HepG2 (cell line): ENCODE data around the gene MARK2. TPM values are rescaled to one million over a fixed set of nuclear protein-coding genes. Genes with fewer than 3 reads are reported as not detected.

Source experiments
- BCL3 ChIP-seq: sonication (generic); formaldehyde crosslinking; IDR thresholded peaks from 2 replicates; pipeline ENCODE4 v1.5.1; 2020; ENCODE audit warnings: mild to moderate bottlenecking, missing genetic modification reagents, moderate library complexity
- CBX1 ChIP-seq: IDR thresholded peaks from one replicate; pipeline ENCODE4 v1.6.1; 2016; ENCODE audit warnings: antibody characterized with exemption, low read depth
- E2F5 ChIP-seq: sonication (generic); formaldehyde crosslinking; conservative IDR thresholded peaks from 2 replicates; pipeline ENCODE4 v1.4.0; 2020; ENCODE audit warnings: missing genetic modification reagents
- FOXP4 ChIP-seq: sonication (generic); formaldehyde crosslinking; IDR thresholded peaks from 2 replicates; pipeline ENCODE4 v1.4.0; 2020; ENCODE audit warnings: missing genetic modification reagents
- GLMP ChIP-seq: sonication (generic); formaldehyde crosslinking; IDR thresholded peaks from 2 replicates; pipeline ENCODE4 v1.9.0; 2021; ENCODE audit warnings: missing genetic modification reagents, mild to moderate bottlenecking, borderline replicate concordance
- HDAC2 ChIP-seq: sonication (generic); formaldehyde crosslinking; IDR thresholded peaks from 2 replicates; pipeline ENCODE4 v1.4.0; 2020; ENCODE audit warnings: missing genetic modification reagents
- NAIF1 ChIP-seq: sonication (generic); formaldehyde crosslinking; IDR thresholded peaks from 2 replicates; pipeline ENCODE4 v1.5.0; 2020; ENCODE audit warnings: mild to moderate bottlenecking, missing genetic modification reagents, borderline replicate concordance
- NR2C2 ChIP-seq: sonication (generic); formaldehyde crosslinking; IDR thresholded peaks from 2 replicates; pipeline ENCODE4 v1.4.0; 2020; ENCODE audit warnings: missing genetic modification reagents, mild to moderate bottlenecking, moderate library complexity, borderline replicate concordance
- SALL1 ChIP-seq: sonication (generic); formaldehyde crosslinking; IDR thresholded peaks from 2 replicates; pipeline ENCODE4 v1.8.0; 2022; ENCODE audit warnings: mild to moderate bottlenecking, missing genetic modification reagents
- SP4 ChIP-seq: sonication (generic); formaldehyde crosslinking; IDR thresholded peaks from 2 replicates; pipeline ENCODE4 v1.8.1; 2023; ENCODE audit warnings: mild to moderate bottlenecking, missing genetic modification reagents
- TAF1 ChIP-seq: sonication (generic); formaldehyde crosslinking; IDR thresholded peaks from 2 replicates; pipeline ENCODE4 v1.4.0; 2020; ENCODE audit warnings: missing genetic modification reagents
- ZBTB10 ChIP-seq: sonication (generic); formaldehyde crosslinking; IDR thresholded peaks from 2 replicates; pipeline ENCODE4 v1.4.0; 2020; ENCODE audit warnings: missing genetic modification reagents, borderline replicate concordance
- ZFAT ChIP-seq: sonication (generic); formaldehyde crosslinking; conservative IDR thresholded peaks from 2 replicates; pipeline ENCODE4 v1.8.1; 2023; ENCODE audit warnings: missing genetic modification reagents, inconsistent platforms
- ZNF468 ChIP-seq: sonication (generic); formaldehyde crosslinking; IDR thresholded peaks from 2 replicates; pipeline ENCODE4 v1.8.0; 2022; ENCODE audit warnings: mild to moderate bottlenecking, moderate library complexity, missing genetic modification reagents
- ZNF547 ChIP-seq: sonication (generic); formaldehyde crosslinking; IDR thresholded peaks from 2 replicates; pipeline ENCODE4 v1.5.1; 2020; ENCODE audit warnings: mild to moderate bottlenecking, missing genetic modification reagents
- ZNF563 ChIP-seq: sonication (generic); formaldehyde crosslinking; IDR thresholded peaks from 2 replicates; pipeline ENCODE4 v1.8.0; 2022; ENCODE audit warnings: mild to moderate bottlenecking, moderate library complexity, missing genetic modification reagents
- ZNF570 ChIP-seq: sonication (generic); formaldehyde crosslinking; IDR thresholded peaks from 2 replicates; pipeline ENCODE4 v1.4.0; 2020; ENCODE audit warnings: mild to moderate bottlenecking, missing genetic modification reagents, borderline replicate concordance
- ZNF629 ChIP-seq: sonication (generic); formaldehyde crosslinking; conservative IDR thresholded peaks from 2 replicates; pipeline ENCODE4 v1.5.0; 2020; ENCODE audit warnings: missing genetic modification reagents
- ZNF770 ChIP-seq: sonication (generic); formaldehyde crosslinking; IDR thresholded peaks from 2 replicates; pipeline ENCODE4 v1.5.0; 2020; ENCODE audit warnings: mild to moderate bottlenecking, missing genetic modification reagents
- ZNF839 ChIP-seq: sonication (generic); formaldehyde crosslinking; IDR thresholded peaks from 2 replicates; pipeline ENCODE4 v1.4.0; 2020; ENCODE audit warnings: missing genetic modification reagents, mild to moderate bottlenecking, borderline replicate concordance
- polyA plus RNA-seq, 8 experiments: library from polyadenylated mRNA; depleted of rRNA in 3 of 8; stranded (reverse) in 7 of 8; unstranded in 1 of 8; fragments of >200 nt; fragmentation: Illumina TruSeq in 4 of 8; extraction: Trizol in 4 of 8; gene quantifications; 2 replicates each; pipeline versions ENCODE4 v1.2.1 to v1.2.3, GENCODE V29; 2011 to 2016; ENCODE audit warnings: low read depth in 4 of 8, missing spikeins in 1 of 8, mixed read lengths in 1 of 8; ENCODE audit not compliant: insufficient read depth in 1 of 8
- total RNA-seq, 5 experiments: library from RNA; depleted of rRNA; stranded (reverse); fragments of >200 nt; fragmentation: Illumina TruSeq; extraction: Trizol; gene quantifications; 2 replicates each; pipeline ENCODE4 v1.2.3, GENCODE V29; 2016; ENCODE audit warnings: low read depth in 1 of 5

The MARK2 gene
- total and polyA plus RNA-seq, 2 of the 13 experiments (the other 11 are each of a cell fraction or from before 2014, with no cell fraction given) = 13.5 to 13.9 TPM

GRCh38 chr11:63920939-63921417 lies 82.1 kb downstream of the MARK2 start (continued):
- TF ChIP-seq FOXP4 (CRISPR knock-in tag) (no peak), NAIF1 (CRISPR knock-in tag) (no peak), ZNF770 (CRISPR knock-in tag) (0 out of 2 replicates have a peak, but pooled peaks have one; percentile 35), ZFAT (CRISPR knock-in tag) (no peak), GLMP (CRISPR knock-in tag) (no peak), ZNF468 (no peak), CBX1 (no peak), ZNF563 (no peak; the same call in 1 of the 2 replicates), NR2C2 (CRISPR knock-in tag) (no peak), ZNF839 (CRISPR knock-in tag) (no peak), E2F5 (CRISPR knock-in tag) (no peak), ZNF570 (no peak), BCL3 (0 out of 2 replicates have a peak, but pooled peaks have one; percentile 41), TAF1 (peak; percentile 7; the same call in 1 of the 2 replicates), SALL1 (peak; percentile 49), ZNF547 (CRISPR knock-in tag) (0 out of 2 replicates have a peak, but pooled peaks have one; percentile 33), HDAC2 (peak; percentile 44; the same call in 1 of the 2 replicates), ZNF629 (no peak), ZBTB10 (CRISPR knock-in tag) (0 out of 2 replicates have a peak, but pooled peaks have one; percentile 48), SP4 (0 out of 2 replicates have a peak, but pooled peaks have one; percentile 28)
